Kidney (tissue), 14 donors: ENCODE measurements around the gene AFDN. TPM values are rescaled to one million over a fixed set of nuclear protein-coding genes. Genes with fewer than 3 reads are reported as not detected.

Experiments
- DNase-seq, 5 donors: peaks; one replicate each; pipeline ENCODE4 v3.0.0-alpha.2; 2013 to 2020
- FAIRE-seq: peaks from 2 replicates; lab custom pipeline; 2012; peaks lifted over from hg19 to GRCh38; lab: Jason Lieb, UNC
- H3K27ac ChIP-seq, 2 donors: one replicate each; pipeline ENCODE4 v1.7.0; 2013; ENCODE audit warnings: low read depth in 2 of 2, low read length in 2 of 2, inconsistent platforms in 1 of 2
- H3K27me3 ChIP-seq: one replicate; pipeline ENCODE4 v1.7.1; 2013; ENCODE audit warnings: low read length, inconsistent platforms; ENCODE audit not compliant: control insufficient read depth, insufficient read depth
- H3K36me3 ChIP-seq, 3 donors: one replicate each; pipeline versions ENCODE4 v1.7.0 to v1.7.1; 2013; ENCODE audit warnings: low read length in 3 of 3, control low read depth in 1 of 3, inconsistent platforms in 1 of 3; ENCODE audit not compliant: insufficient read depth in 3 of 3, control insufficient read depth in 2 of 3
- H3K4me1 ChIP-seq, 3 donors: one replicate each; pipeline versions ENCODE4 v1.7.0 to v1.7.1; 2013; ENCODE audit warnings: low read length in 3 of 3, inconsistent platforms in 1 of 3, low read depth in 1 of 3; ENCODE audit not compliant: control insufficient read depth in 2 of 3, insufficient read depth in 2 of 3
- H3K4me3 ChIP-seq, 3 donors: one replicate each; pipeline versions ENCODE4 v1.7.0 to v1.8.1; 2013; ENCODE audit warnings: low read length in 3 of 3, control low read depth in 1 of 3, inconsistent platforms in 1 of 3
- H3K9ac ChIP-seq, 3 donors: one replicate each; pipeline versions ENCODE4 v1.7.0 to v1.7.1; 2013; ENCODE audit warnings: low read length in 3 of 3, control low read depth in 1 of 3, inconsistent platforms in 1 of 3
- H3K9me3 ChIP-seq, 3 donors: one replicate each; pipeline versions ENCODE4 v1.7.0 to v1.7.1; 2013; ENCODE audit warnings: low read length in 3 of 3, control low read depth in 1 of 3, inconsistent platforms in 1 of 3; ENCODE audit not compliant: control insufficient read depth in 2 of 3, insufficient read depth in 1 of 3
- CTCF ChIP-seq: IDR thresholded peaks from 3 replicates; pipeline ENCODE4 v1.5.1; 2012; ENCODE audit warnings: mild to moderate bottlenecking, moderate library complexity, borderline replicate concordance; ENCODE audit not compliant: insufficient read depth; ENCODE audit errors: extremely low read depth
- intact Hi-C: fragments of 100-400 bp; cut with DNase I; formaldehyde crosslinking; loops from one replicate; pipeline ENCODE4 v1.11.1; 2022
- polyA plus RNA-seq: library from polyadenylated mRNA; stranded (reverse); fragments of 350-450 nt; fragmentation: Illumina TruSeq; extraction: RNeasy Lipid Tissue Mini Kit (QIAGEN cat#74804); gene quantifications from one replicate; pipeline ENCODE4 v1.2.3, GENCODE V29; 2014; ENCODE audit warnings: low read depth, low replicate concordance; ENCODE audit not compliant: insufficient read depth
- total RNA-seq: library from RNA; stranded (reverse); fragmentation: NEBNext Ultra II Directional; extraction: Animal tissue kit (Norgen Biotek cat#: 25700); gene quantifications from one replicate; pipeline ENCODE4 v1.2.1, GENCODE V29; 2021
- donor health status: control.
- donor health status: control.
- donor health status: control.
- donor health status: control.
- donor health status: control.
- donor health status: DM: yes; HTN: yes; CAD: no.
- donor health status: Normal renal cell carcinoma (clear cell type).

AFDN gene
- total and polyA plus RNA-seq, 2 donors from 2014 or later = 21.5 to 175 TPM

GRCh38 chr6:167937948-167938911 lies 111.5 kb downstream of the AFDN start:
- Histone ChIP-seq H3K4me1 (peaks cover 2 to 5% (median 5%) of the 10 kb centered on the region in 3 donors), H3K9me3 (no peaks in the 10 kb centered on the region), H3K9ac (no peak overlapping the region), H3K27me3 (no peaks in the 10 kb centered on the region), H3K4me3 (no peak overlapping the region), H3K36me3 (peaks cover 2 to 5% (median 4%) of the 10 kb centered on the region in 3 donors), H3K27ac (no peak overlapping the region)
- no peak for FAIRE-seq
- intact Hi-C loops = no loop called here
- DNase-seq = no peak
- TF ChIP-seq CTCF = no peak

DNA sequence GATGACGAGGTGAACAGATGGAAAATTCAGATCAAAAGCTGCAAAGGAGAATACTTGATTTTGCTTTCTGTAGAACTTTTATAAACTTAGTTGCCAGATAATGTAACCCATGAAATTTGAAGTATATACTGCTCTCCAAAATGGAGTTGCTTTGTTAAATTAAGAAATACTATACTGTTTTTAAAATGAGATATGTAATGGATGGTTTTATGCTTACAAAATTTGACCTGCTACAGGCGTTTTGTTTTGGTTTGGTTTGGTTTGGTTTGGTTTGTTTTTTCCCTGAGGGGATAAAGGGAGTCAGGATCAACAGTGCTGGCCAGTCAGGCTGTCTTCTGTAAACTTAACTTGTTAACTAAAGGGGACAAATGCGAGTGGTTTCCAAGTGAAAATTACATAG lies 115.1 kb downstream of the AFDN start:
- Histone ChIP-seq H3K36me3 (peaks cover 4 to 23% (median 12%) of the 10 kb centered on the region in 3 donors), H3K9me3 (no peaks in the 10 kb centered on the region), H3K9ac (no peak overlapping the region), H3K4me3 (no peak overlapping the region), H3K27ac (no peak overlapping the region), H3K27me3 (no peaks in the 10 kb centered on the region), H3K4me1 (peaks cover 0 to 3% (median 0%) of the 10 kb centered on the region in 3 donors)
- no peak for TF ChIP-seq CTCF
- intact Hi-C loops = no loop called here
- FAIRE-seq (no peak), DNase-seq (no peak)

GRCh38 chr6:167944130-167944529 lies 117.4 kb downstream of the AFDN start:
- intact Hi-C loops = no loop called here
- Histone ChIP-seq H3K27ac (no peak overlapping the region), H3K36me3 (peaks cover 8 to 40% (median 17%) of the 10 kb centered on the region in 3 donors), H3K27me3 (no peaks in the 10 kb centered on the region), H3K9ac (no peak overlapping the region), H3K9me3 (no peaks in the 10 kb centered on the region), H3K4me3 (no peak overlapping the region), H3K4me1 (peaks cover 0 to 3% (median 0%) of the 10 kb centered on the region in 3 donors)
- TF ChIP-seq CTCF = no peak
- DNase-seq (no peak), FAIRE-seq (no peak)
